ENCODE data around the gene ABCA7.
A peak's percentile ranks its signal among the peaks of the same experiment; 100 is the strongest.

ABCA7 gene

GRCh38 chr19:1032264-1032867, 7.5 kb upstream of the ABCA7 start:
- TF ChIP-seq CTCF (IDR thresholded peaks at IDR 0.05; ENCODE audit: insufficient read depth, low read length, poor library complexity, severe bottlenecking) (no peak), EZH2phosphoT487 (conservative IDR thresholded peaks at IDR 0.05; ENCODE audit: low read length) (no peak)
- Histone ChIP-seq H3F3A (ENCODE audit: insufficient read depth) (peaks cover 12% of the 10 kb centered on the region), H3K4me3 (ENCODE audit: insufficient read depth, low read length, poor library complexity, severe bottlenecking) (no peak overlapping the region), H4K20me1 (ENCODE audit: low read depth, low read length) (no peaks in the 10 kb centered on the region), H3K4me2 (ENCODE audit: low read depth, low read length, poor library complexity, severe bottlenecking) (no peak overlapping the region), H3K9me2 (replicated peaks; ENCODE audit: insufficient read depth, low read length) (no peaks in the 10 kb centered on the region), H3K9me3 (ENCODE audit: insufficient read depth, low read length) (no peaks in the 10 kb centered on the region), H2AFZ (ENCODE audit: low read depth, low read length, severe bottlenecking) (no peak overlapping the region), H3K36me3 (ENCODE audit: low read length) (peaks cover 6% of the 10 kb centered on the region), H3K27ac (ENCODE audit: low read depth, low read length) (no peak overlapping the region), H3K9ac (ENCODE audit: low read length) (no peak overlapping the region), H3K79me2 (ENCODE audit: insufficient read depth, low read length) (peaks cover 32% of the 10 kb centered on the region), H3K27me3 (ENCODE audit: low read length) (no peaks in the 10 kb centered on the region)

GRCh38 chr19:1035998-1036621, 3.8 kb upstream of the ABCA7 start:
- Histone ChIP-seq H3K27me3 (ENCODE audit: low read length) (no peaks in the 10 kb centered on the region), H3K27ac (ENCODE audit: low read depth, low read length) (peak overlapping the region; percentile 68), H3K4me3 (ENCODE audit: insufficient read depth, low read length, poor library complexity, severe bottlenecking) (no peak overlapping the region), H3K36me3 (ENCODE audit: low read length) (peaks cover 6% of the 10 kb centered on the region), H3K9me2 (replicated peaks; ENCODE audit: insufficient read depth, low read length) (no peaks in the 10 kb centered on the region), H3K9ac (ENCODE audit: low read length) (no peak overlapping the region), H3K4me2 (ENCODE audit: low read depth, low read length, poor library complexity, severe bottlenecking) (no peak overlapping the region), H3K79me2 (ENCODE audit: insufficient read depth, low read length) (peaks cover 8% of the 10 kb centered on the region), H3F3A (ENCODE audit: insufficient read depth) (peaks cover 36% of the 10 kb centered on the region), H2AFZ (ENCODE audit: low read depth, low read length, severe bottlenecking) (no peak overlapping the region), H4K20me1 (ENCODE audit: low read depth, low read length) (no peaks in the 10 kb centered on the region), H3K9me3 (ENCODE audit: insufficient read depth, low read length) (no peaks in the 10 kb centered on the region)
- TF ChIP-seq CTCF (IDR thresholded peaks at IDR 0.05; ENCODE audit: insufficient read depth, low read length, poor library complexity, severe bottlenecking) (no peak), EZH2phosphoT487 (conservative IDR thresholded peaks at IDR 0.05; ENCODE audit: low read length) (no peak)

GRCh38 chr19:1037621-1038064, 2.3 kb upstream of the ABCA7 start:
- H3K9me2 ChIP-seq (replicated peaks; ENCODE audit: insufficient read depth, low read length), result no peaks in the 10 kb centered on the region
- peak overlapping the region; percentile 34 for H3K9ac ChIP-seq (ENCODE audit: low read length)
- no peaks in the 10 kb centered on the region for H3K27me3 ChIP-seq (ENCODE audit: low read length)
- H2AFZ ChIP-seq (ENCODE audit: low read depth, low read length, severe bottlenecking), result no peak overlapping the region
- no peaks in the 10 kb centered on the region for H3K9me3 ChIP-seq (ENCODE audit: insufficient read depth, low read length)
- peaks cover 36% of the 10 kb centered on the region for H3F3A ChIP-seq (ENCODE audit: insufficient read depth)
- H3K36me3 ChIP-seq (ENCODE audit: low read length), result peaks cover 6% of the 10 kb centered on the region
- TF ChIP-seq EZH2phosphoT487 (conservative IDR thresholded peaks at IDR 0.05; ENCODE audit: low read length) (no peak), CTCF (IDR thresholded peaks at IDR 0.05; ENCODE audit: insufficient read depth, low read length, poor library complexity, severe bottlenecking) (no peak)
- H3K27ac ChIP-seq (ENCODE audit: low read depth, low read length), result peak overlapping the region; percentile 95
- H3K4me2 ChIP-seq (ENCODE audit: low read depth, low read length, poor library complexity, severe bottlenecking), result peak overlapping the region; percentile 54
- H3K79me2 ChIP-seq (ENCODE audit: insufficient read depth, low read length), result peaks cover 13% of the 10 kb centered on the region
- H3K4me3 ChIP-seq (ENCODE audit: insufficient read depth, low read length, poor library complexity, severe bottlenecking), result no peak overlapping the region
- H4K20me1 ChIP-seq (ENCODE audit: low read depth, low read length), result no peaks in the 10 kb centered on the region

All from SU-DHL-6 (cell line).